GM12878 (cell line): ENCODE data around the gene ANXA4. TPM values are rescaled to one million over a fixed set of nuclear protein-coding genes. Genes with fewer than 3 reads are reported as not detected.

Experiments
- ATAC-seq: fragments of 200-7000 bp; cut with Tn5 transposase; 3 replicates; pipeline ENCODE4 v1.9.1; 2020; ENCODE audit warnings: mild to moderate bottlenecking, moderate library complexity
- BruUV-seq: library from RNA; stranded (reverse); fragments of 400-500 nt; replicated peaks from 2 replicates; lab custom pipeline; 2021; lab: Mats Ljungman, UMichigan
- CTCF ChIA-PET: fragments of 300-600 bp; sonication (Branson Sonifier 250); formaldehyde crosslinking; extraction: SDS; loops from one replicate; lab custom pipeline; 2021; ENCODE audit warnings: inconsistent platforms; lab: Yijun Ruan, JAX
- POLR2A ChIA-PET: fragments of 350-600 bp; formaldehyde crosslinking; extraction: SDS; loops from one replicate; lab custom pipeline; 2021; ENCODE audit warnings: inconsistent platforms; lab: Charles Lee
- RAD21 ChIA-PET: fragments of 300-600 bp; sonication (Branson Sonifier 250); formaldehyde crosslinking; loops from one replicate; lab custom pipeline; 2023; ENCODE audit warnings: antibody characterized with exemption; ENCODE audit not compliant: unreplicated experiment; lab: Charles Lee
- SMC1A ChIA-PET: fragments of 300-600 bp; sonication (Branson Sonifier 250); formaldehyde crosslinking; loops from one replicate; lab custom pipeline; 2023; ENCODE audit not compliant: unreplicated experiment, uncharacterized antibody; lab: Charles Lee
- DNase-seq: peaks from one replicate; pipeline ENCODE4 v3.0.0-alpha.2; 2011; ENCODE audit warnings: low read depth, low spot score
- FAIRE-seq: peaks from 3 replicates; lab custom pipeline; 2011; peaks lifted over from hg19 to GRCh38; lab: Jason Lieb, UNC
- H2AFZ ChIP-seq: 2 replicates; pipeline ENCODE4 v1.6.0; 2011; ENCODE audit warnings: low read depth, low read length, control low read depth; ENCODE audit not compliant: control insufficient read depth
- H3K27ac ChIP-seq: 2 replicates; pipeline ENCODE4 v1.5.1; 2011; ENCODE audit warnings: control low read depth; ENCODE audit not compliant: control insufficient read depth, insufficient read depth
- H3K27me3 ChIP-seq, 2 experiments: replicated peaks in 1 of 2; 2 replicates each; pipeline versions ENCODE4 v1.6.0 to v1.6.1; 2011; ENCODE audit warnings: low read length in 1 of 2; ENCODE audit not compliant: control insufficient read depth in 2 of 2, insufficient read depth in 2 of 2
- H3K36me3 ChIP-seq, 2 experiments: 2 replicates each; pipeline ENCODE4 v1.5.1; 2011; ENCODE audit warnings: low read length in 1 of 2; ENCODE audit not compliant: control insufficient read depth in 2 of 2, insufficient read depth in 2 of 2
- H3K4me1 ChIP-seq: 2 replicates; pipeline ENCODE4 v1.6.1; 2011; ENCODE audit warnings: mild to moderate bottlenecking, low read length, moderate library complexity, mixed read lengths; ENCODE audit not compliant: control insufficient read depth, insufficient read depth
- H3K4me2 ChIP-seq: 2 replicates; pipeline ENCODE4 v1.6.0; 2011; ENCODE audit warnings: control low read depth; ENCODE audit not compliant: control insufficient read depth, insufficient read depth
- H3K4me3 ChIP-seq: fragments of 200-600 bp; sonication (generic); 2 replicates; pipeline ENCODE4 v1.5.1; 2016
- H3K79me2 ChIP-seq: 2 replicates; pipeline ENCODE4 v1.6.0; 2011; ENCODE audit warnings: low read length; ENCODE audit not compliant: control insufficient read depth, insufficient read depth
- H3K9ac ChIP-seq: 2 replicates; pipeline ENCODE4 v1.8.0; 2011; ENCODE audit warnings: low read length, control low read depth, mixed read lengths; ENCODE audit not compliant: control insufficient read depth, insufficient read depth
- H3K9me3 ChIP-seq: replicated peaks from 3 replicates; pipeline ENCODE4 v1.5.1; 2011; ENCODE audit warnings: mild to moderate bottlenecking, low read length; ENCODE audit not compliant: control insufficient read depth, insufficient read depth
- H4K20me1 ChIP-seq: 2 replicates; pipeline ENCODE4 v1.6.0; 2011; ENCODE audit not compliant: control insufficient read depth, insufficient read depth
- BCL11A ChIP-seq: IDR thresholded peaks from 2 replicates; pipeline ENCODE4 v1.6.1; 2011; ENCODE audit warnings: low read depth, low read length
- BHLHE40 ChIP-seq, 2 experiments: fragments of 450-650 bp in 1 of 2; IDR thresholded peaks; 2 replicates each; pipeline ENCODE4 v1.6.1; 2011 to 2017; ENCODE audit warnings: low read depth in 2 of 2, borderline replicate concordance in 1 of 2, improper control_type of control experiment in 1 of 2, low read length in 1 of 2, mild to moderate bottlenecking in 1 of 2
- BMI1 ChIP-seq: fragments of 450-650 bp; IDR thresholded peaks from 2 replicates; pipeline ENCODE4 v1.6.1; 2016; ENCODE audit warnings: mild to moderate bottlenecking, moderate library complexity, borderline replicate concordance
- EGR1 ChIP-seq, 2 experiments: IDR thresholded peaks; 1 replicate in 1 of 2; 2 replicates in 1 of 2; pipeline ENCODE4 v1.6.1; 2011 to 2012; ENCODE audit warnings: low read depth in 2 of 2, low read length in 2 of 2, borderline replicate concordance in 1 of 2, mild to moderate bottlenecking in 1 of 2, moderate library complexity in 1 of 2
- FOS ChIP-seq: IDR thresholded peaks from 3 replicates; pipeline ENCODE4 v1.6.1; 2011; ENCODE audit warnings: borderline replicate concordance; ENCODE audit not compliant: insufficient read length; ENCODE audit errors: extremely low read depth
- IKZF1 ChIP-seq: fragments of 450-650 bp; conservative IDR thresholded peaks from 2 replicates; pipeline ENCODE4 v1.6.1; 2017; ENCODE audit warnings: antibody characterized with exemption, mild to moderate bottlenecking
- MEF2B ChIP-seq: fragments of 450-650 bp; IDR thresholded peaks from 2 replicates; pipeline ENCODE4 v1.6.1; 2018; ENCODE audit warnings: mild to moderate bottlenecking, moderate library complexity; ENCODE audit not compliant: partially characterized antibody, poor library complexity, severe bottlenecking
- NBN ChIP-seq: fragments of 450-650 bp; IDR thresholded peaks from 2 replicates; pipeline ENCODE4 v1.6.1; 2016
- NR2C2 ChIP-seq: IDR thresholded peaks from 2 replicates; pipeline ENCODE4 v1.6.1; 2011; ENCODE audit warnings: borderline replicate concordance, low read depth; ENCODE audit not compliant: control insufficient read depth, insufficient read length
- NRF1 ChIP-seq: conservative IDR thresholded peaks from 2 replicates; pipeline ENCODE4 v1.6.1; 2011; ENCODE audit warnings: mild to moderate bottlenecking, low read depth, low read length, improper control_type of control experiment
- POLR2AphosphoS2 ChIP-seq: IDR thresholded peaks from 2 replicates; pipeline ENCODE4 v1.6.1; 2011; ENCODE audit warnings: low read depth, mild to moderate bottlenecking, low read length, improper control_type of control experiment, moderate library complexity
- PRDM15 ChIP-seq: fragments of 450-650 bp; formaldehyde crosslinking; IDR thresholded peaks from 2 replicates; pipeline ENCODE4 v1.4.0; 2020; ENCODE audit warnings: mild to moderate bottlenecking, moderate library complexity
- RCOR1 ChIP-seq: conservative IDR thresholded peaks from 2 replicates; pipeline ENCODE4 v1.6.1; 2012; ENCODE audit warnings: low read depth, low read length, improper control_type of control experiment
- SIN3A ChIP-seq: IDR thresholded peaks from 2 replicates; pipeline ENCODE4 v1.6.1; 2012; ENCODE audit warnings: low read depth, low read length, improper control_type of control experiment
- SMARCA5 ChIP-seq: fragments of 450-650 bp; IDR thresholded peaks from 2 replicates; pipeline ENCODE4 v1.6.1; 2017; ENCODE audit warnings: mild to moderate bottlenecking
- SRF ChIP-seq, 2 experiments: IDR thresholded peaks; 2 replicates each; pipeline ENCODE4 v1.6.1; 2011; ENCODE audit warnings: low read depth in 2 of 2, low read length in 2 of 2, mild to moderate bottlenecking in 1 of 2, moderate library complexity in 1 of 2
- ZNF274 ChIP-seq: IDR thresholded peaks from one replicate; pipeline ENCODE4 v1.8.0; 2011; ENCODE audit not compliant: insufficient read length, insufficient read depth
- ZSCAN29 ChIP-seq: fragments of 450-650 bp; IDR thresholded peaks from 2 replicates; pipeline ENCODE4 v1.6.1; 2017; ENCODE audit warnings: mild to moderate bottlenecking, moderate library complexity
- WGBS: methylation state at CpG from one replicate; pipeline ENCODE4 v1.1.6; 2016; ENCODE audit warnings: low lambda C conversion rate; ENCODE audit not compliant: insufficient replicate concordance, insufficient coverage; ENCODE audit errors: missing lambda C conversion rate; 5-methylcytosine and 5-hydroxymethylcytosine counted together
- in situ Hi-C: fragments of 300-500 bp; cut with MboI; formaldehyde crosslinking; loops from 9 replicates; pipeline ENCODE4 v1.14.3; 2018; ENCODE audit warnings: mixed read lengths
- intact Hi-C: fragments of 100-400 bp; cut with micrococcal nuclease; formaldehyde crosslinking; loops from one replicate; pipeline ENCODE4 v1.14.2; 2022; ENCODE audit not compliant: unreplicated experiment
- polyA plus RNA-seq, 11 experiments: library from polyadenylated mRNA; depleted of rRNA in 4 of 11; unstranded in 6 of 11; stranded (reverse) in 5 of 11; fragments of >200 nt; fragmentation: Nextera tagmentation in 4 of 11; fragmentation: Illumina TruSeq in 1 of 11; extraction: Ambion mirVana in 4 of 11; extraction: Trizol in 1 of 11; gene quantifications; 1 replicate in 1 of 11; 2 replicates in 10 of 11; pipeline versions ENCODE4 v1.2.1 to v1.2.3, GENCODE V29; 2011 to 2016; ENCODE audit warnings: inconsistent platforms in 2 of 11, missing spikeins in 2 of 11, low read depth in 1 of 11
- total RNA-seq, 4 experiments: library from RNA; depleted of rRNA in 3 of 4; stranded (reverse); fragments of >200 nt in 3 of 4; fragmentation: Illumina TruSeq in 1 of 4; extraction: Trizol in 1 of 4; gene quantifications; 2 replicates each; pipeline versions ENCODE4 v1.2.1 to v1.2.3, GENCODE V29; 2013 to 2021

The ANXA4 gene
- total and polyA plus RNA-seq, 10 of the 15 experiments (the other 5 are each of a cell fraction or from before 2014, with no cell fraction given): 16.3 to 97.2 (median 71.0) TPM

GRCh38 chr2:69731147-69731970 is 10.6 kb upstream of the ANXA4 start:
- no peak for DNase-seq

More at GRCh38 chr2:69731147-69731970, 10.6 kb upstream of the ANXA4 start:
- RAD21 ChIA-PET: interaction anchor here (0.6 to 2.1 kb wide), 11 partner anchors 8 to 183 kb away, joined by 3 to 12 read pairs (median 6); partner anchors contain the start of gene MXD1
- H4K20me1 ChIP-seq: no peaks in the 10 kb centered on the region
- H3K4me1 ChIP-seq: peaks cover 20% of the 10 kb centered on the region
- BruUV-seq: no TSS peak
- TF ChIP-seq RCOR1 (no peak), MEF2B (no peak), IKZF1 (no peak), POLR2AphosphoS2 (no peak), BMI1 (no peak), ZNF274 (no peak), SIN3A (no peak), ZSCAN29 (no peak), SMARCA5 (no peak), NRF1 (no peak), BCL11A (no peak), PRDM15 (CRISPR knock-in tag) (no peak), NBN (no peak), FOS (no peak), EGR1 (IDR thresholded peaks at IDR 0.05; ENCODE audit: borderline replicate concordance in 1 of 2, low read depth in 2 of 2, low read length in 2 of 2) (no peak), SRF (IDR thresholded peaks at IDR 0.05; ENCODE audit: low read depth in 2 of 2, low read length in 2 of 2) (no peak), BHLHE40 (IDR thresholded peaks at IDR 0.05; ENCODE audit: borderline replicate concordance in 1 of 2, low read depth in 2 of 2, low read length in 1 of 2) (no peak), NR2C2 (no peak)
- no peaks in the 10 kb centered on the region for H3K79me2 ChIP-seq
- CTCF ChIA-PET: interaction anchor here (0.6 to 3.9 kb wide), 14 partner anchors 9 to 166 kb away, joined by 3 to 37 read pairs (median 3); no protein-coding TSS in a partner anchor
- no peaks in the 10 kb centered on the region for H3K36me3 ChIP-seq
- 7% methylated on average over 6 of the region's 6 CpGs for WGBS
- SMC1A ChIA-PET: interaction anchor here (0.7 to 2.9 kb wide), 29 partner anchors 8 to 337 kb away, joined by 3 to 22 read pairs (median 4); partner anchors contain the start of gene ANXA4
- no peak for FAIRE-seq
- peak overlapping the region; percentile 61 for H2AFZ ChIP-seq
- H3K9me3 ChIP-seq: no peaks in the 10 kb centered on the region
- in situ Hi-C loops (no loop called here), intact Hi-C loops (no loop called here)
- no peak overlapping the region for H3K9ac ChIP-seq
- peak; percentile 60 for ATAC-seq
- H3K27ac ChIP-seq: no peak overlapping the region
- no peak overlapping the region for H3K4me3 ChIP-seq
- POLR2A ChIA-PET: interaction anchor here (0.6 to 5.5 kb wide), 11 partner anchors 10 to 185 kb away, joined by 3 to 27 read pairs (median 4); partner anchors contain the start of gene ANXA4
- H3K27me3 ChIP-seq: no peaks in the 10 kb centered on the region
- H3K4me2 ChIP-seq: peak overlapping the region; percentile 51
